ENCODE results near the gene ROBO3. TPM values are rescaled to one million over a fixed set of nuclear protein-coding genes. Genes with fewer than 3 reads are reported as not detected.

ROBO3 gene
- total RNA-seq, 1 donor from 2014 or later = 10.8 TPM

- peak; percentile 31 for DNase-seq
Observed at GRCh38 chr11:124842305-124842704, 22.9 kb upstream of the ROBO3 start.

GRCh38 chr11:124843616-124843910, 21.7 kb upstream of the ROBO3 start:
- DNase-seq = no peak

- DNase-seq = no peak
Observed at GRCh38 chr11:124844664-124845079, 20.6 kb upstream of the ROBO3 start.

- DNase-seq = no peak
Observed at GRCh38 chr11:124846070-124846673, 19.1 kb upstream of the ROBO3 start.

GRCh38 chr11:124859171-124859570, 6.1 kb upstream of the ROBO3 start:
- DNase-seq = no peak

- no peak for DNase-seq
Observed at GRCh38 chr11:124861670-124862069, 3.6 kb upstream of the ROBO3 start.

GRCh38 chr11:124863137-124863825, 2.0 kb upstream of the ROBO3 start:
- no peak for DNase-seq

- DNase-seq = no peak
Observed at GRCh38 chr11:124863826-124864165, 1.4 kb upstream of the ROBO3 start.

- no peak for DNase-seq
Observed at GRCh38 chr11:124864176-124864891, 898 bp upstream of the ROBO3 start.

- no peak for DNase-seq
Observed at GRCh38 chr11:124864892-124865180, 396 bp upstream of the ROBO3 start.

- DNase-seq = peak; percentile 45
Observed at GRCh38 chr11:124865902-124866851, 945 bp downstream of the ROBO3 start.

GRCh38 chr11:124867700-124868099, 2.5 kb downstream of the ROBO3 start:
- DNase-seq = peak; percentile 50

- no peak for DNase-seq
Observed at GRCh38 chr11:124868331-124869274, 3.4 kb downstream of the ROBO3 start.

- DNase-seq = no peak
Observed at GRCh38 chr11:124869331-124869730, 4.1 kb downstream of the ROBO3 start.

- no peak for DNase-seq
Observed at GRCh38 chr11:124869856-124870387, 4.7 kb downstream of the ROBO3 start.

- no peak for DNase-seq
Observed at GRCh38 chr11:124870430-124870829, 5.2 kb downstream of the ROBO3 start.

- DNase-seq = no peak
Observed at GRCh38 chr11:124872280-124872679, 7.0 kb downstream of the ROBO3 start.

GRCh38 chr11:124872741-124873140, 7.5 kb downstream of the ROBO3 start:
- no peak for DNase-seq

- DNase-seq = peak; percentile 78
Observed at GRCh38 chr11:124873951-124874350, 8.7 kb downstream of the ROBO3 start.

- DNase-seq = no peak
Observed at GRCh38 chr11:124874571-124875255, 9.5 kb downstream of the ROBO3 start.

- no peak for DNase-seq
Observed at GRCh38 chr11:124875401-124875800, 10.2 kb downstream of the ROBO3 start.
